ENCODE measurements around the gene USP38.
"Not testable (repeated sequence)": the region's sequence is repeated elsewhere in the genome, so short reads cannot be mapped to it uniquely, and the experiment has no call there.

Gene USP38

DNA sequence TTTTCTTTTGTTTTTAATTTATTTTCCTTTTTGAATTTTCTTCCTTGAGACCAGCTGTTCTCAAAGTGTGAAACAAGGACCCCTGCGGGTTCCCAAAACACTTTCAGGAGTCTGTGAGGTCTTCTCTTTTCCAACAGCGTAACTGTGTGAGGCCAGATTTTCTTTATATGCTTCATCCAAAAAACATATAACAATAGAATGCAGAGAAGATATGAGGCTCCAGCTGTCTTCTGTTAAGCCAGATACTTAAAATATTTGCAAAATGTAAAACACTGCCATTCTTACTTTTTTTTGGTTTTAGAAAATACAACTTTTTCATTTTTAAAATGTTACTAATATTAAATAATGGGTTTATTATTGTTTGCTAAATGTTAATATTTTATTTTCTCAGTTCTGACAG lies 27.8 kb downstream of the USP38 start:
- no peak overlapping the region for H3K4me3 ChIP-seq (ENCODE audit: low read depth, low read length)
- H3K9ac ChIP-seq (ENCODE audit: low read depth, low read length), result no peak overlapping the region
- peaks cover 54% of the 10 kb centered on the region for H3K36me3 ChIP-seq (ENCODE audit: control insufficient read depth, insufficient read depth, low read length)
- no peaks in the 10 kb centered on the region for H3K9me3 ChIP-seq (ENCODE audit: control insufficient read depth, insufficient read depth, low read length)
- H3K27ac ChIP-seq (ENCODE audit: low read depth, low read length), result no peak overlapping the region
- H3K27me3 ChIP-seq (ENCODE audit: control insufficient read depth, insufficient read depth, low read length), result no peaks in the 10 kb centered on the region
- no peaks in the 10 kb centered on the region for H3K4me1 ChIP-seq (ENCODE audit: control insufficient read depth, insufficient read depth, low read length)

DNA sequence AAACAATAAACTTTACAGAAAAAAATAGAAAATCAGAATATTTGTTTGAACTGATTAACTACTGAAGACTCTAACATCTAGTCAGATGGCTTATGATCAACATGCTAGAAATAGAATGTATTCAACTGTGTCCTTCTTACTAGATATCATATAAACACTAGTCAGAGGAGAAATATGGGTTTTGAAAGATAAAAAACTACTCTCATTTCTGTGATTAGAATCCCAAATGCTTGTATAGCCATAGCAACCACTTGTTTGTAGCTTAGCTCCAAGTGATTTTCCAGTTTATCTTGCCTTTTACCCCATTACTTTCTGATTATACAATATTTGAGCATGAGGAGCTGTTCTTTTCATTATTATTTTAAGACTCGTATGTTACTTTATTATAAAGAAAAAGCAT lies 31.2 kb downstream of the USP38 start:
- Histone ChIP-seq H3K4me3 (ENCODE audit: low read depth, low read length) (no peak overlapping the region), H3K9ac (ENCODE audit: low read depth, low read length) (no peak overlapping the region), H3K27ac (ENCODE audit: low read depth, low read length) (no peak overlapping the region), H3K27me3 (ENCODE audit: control insufficient read depth, insufficient read depth, low read length) (no peaks in the 10 kb centered on the region), H3K36me3 (ENCODE audit: control insufficient read depth, insufficient read depth, low read length) (peaks cover 51% of the 10 kb centered on the region), H3K9me3 (ENCODE audit: control insufficient read depth, insufficient read depth, low read length) (no peaks in the 10 kb centered on the region), H3K4me1 (ENCODE audit: control insufficient read depth, insufficient read depth, low read length) (no peaks in the 10 kb centered on the region)

DNA sequence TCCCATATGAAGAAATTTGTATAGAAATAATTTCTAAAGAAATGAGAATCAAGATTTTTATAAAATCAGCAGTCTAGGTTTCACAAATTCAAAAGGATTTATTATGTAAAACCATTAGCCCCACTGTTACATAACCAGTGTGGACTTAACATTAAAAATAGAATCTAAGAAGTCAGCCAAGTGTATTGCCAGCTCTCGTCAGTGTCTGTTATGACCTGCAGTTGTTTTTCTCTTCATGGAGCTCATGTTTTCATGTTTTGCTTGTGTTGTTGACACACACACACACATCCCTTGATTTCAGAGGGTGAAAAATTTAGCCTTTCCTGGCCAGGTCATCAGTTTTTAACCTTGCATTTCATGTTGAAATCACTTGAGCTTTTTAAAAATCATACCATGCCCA lies 39.5 kb downstream of the USP38 start:
- no peaks in the 10 kb centered on the region for H3K9me3 ChIP-seq (ENCODE audit: control insufficient read depth, insufficient read depth, low read length)
- no peak overlapping the region for H3K27ac ChIP-seq (ENCODE audit: low read depth, low read length)
- H3K36me3 ChIP-seq (ENCODE audit: control insufficient read depth, insufficient read depth, low read length), result peaks cover 12% of the 10 kb centered on the region
- H3K4me3 ChIP-seq (ENCODE audit: low read depth, low read length), result no peak overlapping the region
- H3K27me3 ChIP-seq (ENCODE audit: control insufficient read depth, insufficient read depth, low read length), result no peaks in the 10 kb centered on the region
- H3K4me1 ChIP-seq (ENCODE audit: control insufficient read depth, insufficient read depth, low read length), result no peaks in the 10 kb centered on the region
- no peak overlapping the region for H3K9ac ChIP-seq (ENCODE audit: low read depth, low read length)

DNA sequence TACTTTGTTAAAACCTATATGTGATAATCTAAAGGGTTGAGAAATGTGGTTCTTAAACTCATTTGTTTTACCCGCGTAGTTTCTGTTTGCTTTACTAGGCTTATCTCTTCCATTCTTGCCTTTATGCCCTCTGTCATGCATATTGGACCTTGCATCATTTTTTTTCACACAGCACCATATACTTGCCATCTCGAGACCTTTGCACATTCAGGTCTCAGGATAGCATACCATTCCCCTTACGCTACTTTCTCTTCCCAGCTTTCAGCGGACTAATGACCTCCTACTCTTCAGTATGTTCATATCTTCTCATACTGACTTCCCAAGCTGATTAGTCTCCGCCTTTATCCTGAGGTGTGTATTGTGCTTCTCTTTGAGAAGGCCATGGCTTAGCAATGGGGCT lies 40.5 kb downstream of the USP38 start:
- Histone ChIP-seq H3K9me3 (ENCODE audit: control insufficient read depth, insufficient read depth, low read length) (no peaks in the 10 kb centered on the region), H3K36me3 (ENCODE audit: control insufficient read depth, insufficient read depth, low read length) (peaks cover 12% of the 10 kb centered on the region), H3K4me1 (ENCODE audit: control insufficient read depth, insufficient read depth, low read length) (no peaks in the 10 kb centered on the region), H3K27me3 (ENCODE audit: control insufficient read depth, insufficient read depth, low read length) (no peaks in the 10 kb centered on the region), H3K4me3 (ENCODE audit: low read depth, low read length) (no peak overlapping the region), H3K9ac (ENCODE audit: low read depth, low read length) (no peak overlapping the region), H3K27ac (ENCODE audit: low read depth, low read length) (no peak overlapping the region)

DNA sequence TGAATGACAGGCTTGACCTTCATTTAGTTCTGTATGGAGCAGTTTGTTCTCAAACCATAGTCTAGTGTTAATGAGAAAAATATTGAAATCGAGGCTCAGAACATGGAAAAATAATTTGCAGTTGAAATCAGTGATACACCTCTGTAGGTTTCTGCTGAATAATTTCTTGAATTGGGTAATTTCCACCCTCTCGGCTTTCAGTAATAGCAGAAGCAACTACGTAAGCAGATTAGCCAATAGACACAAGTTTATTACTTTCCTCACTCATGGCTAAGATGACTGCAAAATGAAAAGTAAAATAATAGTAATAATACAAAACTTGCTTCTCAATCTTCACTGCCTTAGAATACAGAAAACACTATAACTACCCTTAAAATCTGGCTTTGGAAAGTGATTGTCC lies 46.0 kb downstream of the USP38 start:
- Histone ChIP-seq H3K27ac (ENCODE audit: low read depth, low read length) (no peak overlapping the region), H3K4me3 (ENCODE audit: low read depth, low read length) (no peak overlapping the region), H3K27me3 (ENCODE audit: control insufficient read depth, insufficient read depth, low read length) (no peaks in the 10 kb centered on the region), H3K4me1 (ENCODE audit: control insufficient read depth, insufficient read depth, low read length) (no peaks in the 10 kb centered on the region), H3K9ac (ENCODE audit: low read depth, low read length) (no peak overlapping the region), H3K36me3 (ENCODE audit: control insufficient read depth, insufficient read depth, low read length) (no peaks in the 10 kb centered on the region), H3K9me3 (ENCODE audit: control insufficient read depth, insufficient read depth, low read length) (no peaks in the 10 kb centered on the region)

DNA sequence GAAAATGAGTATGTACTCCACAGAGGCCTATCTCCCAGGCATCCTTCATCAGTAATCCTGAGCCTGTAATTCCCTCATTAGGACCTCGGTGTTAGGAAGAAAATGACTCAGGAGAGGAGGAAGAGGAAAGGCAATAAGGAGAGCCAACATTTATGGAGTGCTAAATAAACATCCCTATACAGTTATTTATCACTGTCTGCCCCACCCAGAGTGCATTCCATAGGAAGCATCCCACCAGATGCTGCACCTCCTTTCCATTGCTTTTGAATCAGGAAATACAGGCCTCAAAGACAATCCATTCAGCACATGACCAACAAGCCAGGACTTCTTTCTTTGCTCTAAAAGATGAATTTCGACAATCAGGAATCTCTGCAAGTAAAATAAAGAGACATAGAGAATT lies 47.6 kb downstream of the USP38 start:
- H3K9me3 ChIP-seq (ENCODE audit: control insufficient read depth, insufficient read depth, low read length), result no peaks in the 10 kb centered on the region
- H3K27ac ChIP-seq (ENCODE audit: low read depth, low read length), result no peak overlapping the region

DNA sequence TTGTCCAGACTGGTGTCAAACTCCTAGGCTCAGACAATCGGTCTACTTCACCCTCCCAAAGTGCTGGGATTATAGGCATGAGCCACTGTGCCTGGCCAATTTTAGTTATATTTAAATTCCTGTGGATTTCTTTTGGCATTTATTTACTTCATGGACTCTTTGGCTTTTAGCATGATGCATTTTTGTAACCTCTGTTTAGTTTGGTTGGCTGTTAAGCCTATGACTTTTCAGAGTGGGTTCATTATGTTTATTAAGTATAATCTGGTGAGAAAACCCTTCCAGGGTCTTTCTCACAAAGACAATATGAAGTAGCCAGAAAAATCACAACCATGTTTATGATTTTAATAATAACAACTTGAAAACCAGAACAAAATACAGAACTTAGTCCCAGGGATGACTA lies 49.4 kb downstream of the USP38 start:
- Histone ChIP-seq H3K9ac (ENCODE audit: low read depth, low read length) (no peak overlapping the region), H3K9me3 (ENCODE audit: control insufficient read depth, insufficient read depth, low read length) (no peaks in the 10 kb centered on the region), H3K27ac (ENCODE audit: low read depth, low read length) (no peak overlapping the region), H3K27me3 (ENCODE audit: control insufficient read depth, insufficient read depth, low read length) (no peaks in the 10 kb centered on the region), H3K4me3 (ENCODE audit: low read depth, low read length) (no peak overlapping the region), H3K4me1 (ENCODE audit: control insufficient read depth, insufficient read depth, low read length) (no peaks in the 10 kb centered on the region), H3K36me3 (ENCODE audit: control insufficient read depth, insufficient read depth, low read length) (no peaks in the 10 kb centered on the region)

More for the DNA sequence above, 47.6 kb downstream of the USP38 start:
- Histone ChIP-seq H3K36me3 (ENCODE audit: control insufficient read depth, insufficient read depth, low read length) (no peaks in the 10 kb centered on the region), H3K4me1 (ENCODE audit: control insufficient read depth, insufficient read depth, low read length) (no peaks in the 10 kb centered on the region), H3K27me3 (ENCODE audit: control insufficient read depth, insufficient read depth, low read length) (no peaks in the 10 kb centered on the region), H3K9ac (ENCODE audit: low read depth, low read length) (no peak overlapping the region), H3K4me3 (ENCODE audit: low read depth, low read length) (no peak overlapping the region)

DNA sequence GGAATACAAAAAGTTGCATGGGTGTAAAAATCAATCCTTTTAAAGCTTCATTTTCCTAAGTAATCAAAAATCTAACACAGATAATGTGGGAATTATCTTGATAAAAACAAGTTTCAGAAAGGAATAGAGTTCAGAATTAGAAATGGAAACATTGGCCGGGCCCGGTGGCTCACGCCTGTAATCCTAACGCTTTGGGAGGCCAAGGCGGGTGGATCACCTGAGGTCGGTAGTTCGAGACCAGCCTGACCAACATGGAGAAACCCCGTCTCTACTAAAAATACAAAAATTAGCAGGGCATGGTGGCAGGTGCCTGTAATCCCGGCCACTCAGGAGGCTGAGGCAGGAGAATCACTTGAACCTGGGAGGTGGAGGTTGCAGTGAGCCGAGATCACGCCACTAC lies 52.5 kb downstream of the USP38 start:
- not testable (repeated sequence) for H3K36me3 ChIP-seq (ENCODE audit: control insufficient read depth, insufficient read depth, low read length); H3K27me3 ChIP-seq (ENCODE audit: control insufficient read depth, insufficient read depth, low read length); H3K4me3 ChIP-seq (ENCODE audit: low read depth, low read length); H3K9me3 ChIP-seq (ENCODE audit: control insufficient read depth, insufficient read depth, low read length); H3K27ac ChIP-seq (ENCODE audit: low read depth, low read length); H3K4me1 ChIP-seq (ENCODE audit: control insufficient read depth, insufficient read depth, low read length); H3K9ac ChIP-seq (ENCODE audit: low read depth, low read length)

DNA sequence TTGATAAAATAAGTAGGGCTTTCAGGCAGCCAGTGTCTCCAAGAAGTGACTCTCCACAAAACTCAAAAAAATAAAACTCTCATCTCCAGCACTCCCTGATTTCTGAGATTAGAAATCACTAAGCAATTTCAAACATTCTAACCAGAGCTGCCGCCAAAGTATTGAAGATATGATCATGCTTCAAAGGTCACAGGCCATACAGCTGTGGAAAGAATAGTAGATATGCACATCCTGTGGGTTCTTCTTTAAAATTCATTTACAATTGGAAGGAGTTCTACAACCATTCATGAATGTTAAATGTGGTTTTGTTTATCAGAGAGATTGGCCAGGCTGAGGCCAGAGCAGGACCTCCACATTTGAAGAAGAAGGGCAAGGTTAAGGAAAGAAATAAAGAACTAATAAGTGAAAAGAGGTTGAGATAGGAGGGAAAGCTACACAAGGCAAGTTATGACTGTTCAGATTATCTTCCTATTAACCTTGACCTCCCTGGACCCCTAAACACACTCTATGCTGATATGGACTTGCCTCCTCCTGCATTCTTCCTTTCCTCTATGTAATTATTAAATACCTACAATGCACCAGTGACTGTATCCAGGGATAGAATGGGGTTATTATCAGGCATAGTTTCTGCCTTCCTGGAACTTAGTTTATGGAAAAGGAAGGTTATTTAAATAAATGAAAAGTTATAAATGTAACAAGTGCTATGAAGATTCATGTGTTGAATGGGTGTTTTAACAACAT lies 56.4 kb downstream of the USP38 start:
- Histone ChIP-seq H3K27me3 (ENCODE audit: control insufficient read depth, insufficient read depth, low read length) (no peaks in the 10 kb centered on the region), H3K9ac (ENCODE audit: low read depth, low read length) (no peak overlapping the region), H3K4me3 (ENCODE audit: low read depth, low read length) (no peak overlapping the region), H3K4me1 (ENCODE audit: control insufficient read depth, insufficient read depth, low read length) (peaks cover 5% of the 10 kb centered on the region; the same call in 1 of the 2 replicates), H3K27ac (ENCODE audit: low read depth, low read length) (no peak overlapping the region), H3K9me3 (ENCODE audit: control insufficient read depth, insufficient read depth, low read length) (peaks cover 12% of the 10 kb centered on the region), H3K36me3 (ENCODE audit: control insufficient read depth, insufficient read depth, low read length) (no peaks in the 10 kb centered on the region)

DNA sequence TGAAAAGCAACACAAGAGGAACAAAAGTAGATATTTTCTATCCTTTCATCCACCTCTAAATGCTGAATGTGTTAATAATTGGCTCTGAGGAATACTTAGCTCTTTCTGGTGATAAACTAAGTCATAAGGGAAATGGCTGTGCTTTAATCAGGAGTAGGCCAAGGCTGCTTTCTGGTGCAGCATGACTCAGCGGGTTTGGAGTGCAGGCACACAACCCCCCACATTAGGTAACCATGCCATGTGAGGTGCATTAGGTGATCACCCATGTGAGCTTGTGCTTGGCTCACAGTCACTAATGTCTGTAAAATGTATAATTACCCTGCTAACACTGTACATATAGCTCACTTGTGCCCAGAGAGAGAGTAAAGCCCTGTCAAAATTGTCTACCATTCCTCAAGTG lies 57.2 kb downstream of the USP38 start:
- Histone ChIP-seq H3K4me1 (ENCODE audit: control insufficient read depth, insufficient read depth, low read length) (peaks cover 5% of the 10 kb centered on the region; the same call in 1 of the 2 replicates), H3K9me3 (ENCODE audit: control insufficient read depth, insufficient read depth, low read length) (peaks cover 12% of the 10 kb centered on the region), H3K36me3 (ENCODE audit: control insufficient read depth, insufficient read depth, low read length) (no peaks in the 10 kb centered on the region), H3K4me3 (ENCODE audit: low read depth, low read length) (no peak overlapping the region), H3K27ac (ENCODE audit: low read depth, low read length) (no peak overlapping the region), H3K27me3 (ENCODE audit: control insufficient read depth, insufficient read depth, low read length) (no peaks in the 10 kb centered on the region), H3K9ac (ENCODE audit: low read depth, low read length) (no peak overlapping the region)

DNA sequence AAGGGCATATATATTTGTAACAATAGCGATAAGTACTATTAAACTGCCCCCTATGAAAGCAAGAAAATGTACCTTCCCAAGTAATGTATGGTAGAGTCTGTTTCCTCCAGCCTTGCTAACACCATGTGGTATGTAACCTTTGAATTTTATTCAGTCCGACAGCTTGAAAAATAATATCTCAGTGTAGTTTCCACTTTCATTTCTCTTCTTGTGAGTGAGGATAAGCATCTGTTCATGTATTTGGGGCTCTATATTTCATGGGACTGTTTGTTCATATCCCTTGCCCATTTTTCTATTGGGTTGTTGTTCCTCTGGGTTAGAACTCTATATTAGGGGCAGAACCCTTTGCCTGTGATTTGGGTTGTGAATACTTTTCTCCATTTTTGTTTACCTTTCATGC lies 58.3 kb downstream of the USP38 start:
- peaks cover 5% of the 10 kb centered on the region; the same call in 1 of the 2 replicates for H3K4me1 ChIP-seq (ENCODE audit: control insufficient read depth, insufficient read depth, low read length)
- H3K9me3 ChIP-seq (ENCODE audit: control insufficient read depth, insufficient read depth, low read length), result peaks cover 12% of the 10 kb centered on the region
- H3K4me3 ChIP-seq (ENCODE audit: low read depth, low read length), result no peak overlapping the region
- no peaks in the 10 kb centered on the region for H3K36me3 ChIP-seq (ENCODE audit: control insufficient read depth, insufficient read depth, low read length)
- H3K9ac ChIP-seq (ENCODE audit: low read depth, low read length), result no peak overlapping the region
- H3K27ac ChIP-seq (ENCODE audit: low read depth, low read length), result no peak overlapping the region
- no peaks in the 10 kb centered on the region for H3K27me3 ChIP-seq (ENCODE audit: control insufficient read depth, insufficient read depth, low read length)

All from HUES48 (cell line).